SH-SY5Y (cell line): Measurements from ENCODE around the gene EPB41L4B.

Experiments used
- GATA2 ChIP-seq: IDR thresholded peaks from 2 replicates; pipeline ENCODE4 v1.6.1; 2011; ENCODE audit warnings: mild to moderate bottlenecking, low read depth, low read length
- GATA3 ChIP-seq: IDR thresholded peaks from 2 replicates; pipeline ENCODE4 v1.6.1; 2011; ENCODE audit warnings: low read depth, mild to moderate bottlenecking, low read length, moderate library complexity

DNA sequence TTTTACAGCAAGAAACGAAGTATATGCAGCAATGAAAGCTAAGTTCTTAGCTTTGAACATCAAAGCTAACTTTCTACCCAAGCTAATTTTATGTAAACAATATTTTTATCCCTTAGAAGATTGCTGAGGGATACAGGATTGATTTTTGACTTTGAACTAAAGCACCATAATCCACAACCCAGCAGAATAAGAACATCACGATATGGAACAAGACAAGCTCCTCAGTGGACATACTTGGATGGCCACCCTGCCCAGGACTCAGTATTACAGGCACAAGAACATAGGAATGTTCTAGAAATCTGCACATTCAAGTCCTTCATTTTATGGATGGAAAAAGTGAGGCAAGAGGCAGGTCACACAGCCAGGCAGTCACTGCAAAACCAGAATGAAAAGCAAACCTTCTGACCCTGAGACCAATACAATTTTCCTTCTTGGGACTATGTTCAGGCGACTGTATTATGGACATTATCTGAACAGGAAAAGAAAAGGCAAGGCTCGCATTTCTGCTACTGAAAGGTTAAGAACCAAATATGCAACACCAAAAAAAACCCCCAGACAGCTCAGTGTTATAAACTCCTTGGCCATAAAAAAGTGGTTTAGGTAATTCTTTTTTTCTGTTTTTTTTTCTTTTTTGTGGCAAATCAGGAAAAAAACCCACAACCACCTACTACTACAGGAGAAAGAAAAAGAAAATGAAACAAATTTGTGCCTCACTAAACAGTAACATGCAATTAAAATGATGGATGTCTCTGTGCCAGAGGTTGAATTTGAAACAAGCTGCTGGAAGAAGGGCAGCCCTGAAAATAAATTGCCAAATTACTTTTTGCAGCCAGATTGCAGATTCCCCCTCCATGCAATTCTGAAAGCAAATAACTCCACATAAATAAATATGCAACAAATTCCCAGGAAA is 25.4 kb downstream of the EPB41L4B start:
- TF ChIP-seq GATA3 (no peak), GATA2 (no peak)
